Measurements from ENCODE around the gene NCK1. TPM values are rescaled to one million over a fixed set of nuclear protein-coding genes. Genes with fewer than 3 reads are reported as not detected.
"Not testable (repeated sequence)": the region's sequence is repeated elsewhere in the genome, so short reads cannot be mapped to it uniquely, and the experiment has no call there.

Gene NCK1
- total RNA-seq, 1 donor, result 19.7 TPM

GRCh38 chr3:136979684-136980083 lies 117.7 kb downstream of the NCK1 start:
- no peak for DNase-seq (ENCODE audit: low read depth in 2 of 3, low spot score in 2 of 3)

GRCh38 chr3:136982033-136982432 lies 120.0 kb downstream of the NCK1 start:
- no peak for DNase-seq (ENCODE audit: low read depth in 2 of 3, low spot score in 2 of 3)

- DNase-seq (ENCODE audit: low read depth in 2 of 3, low spot score in 2 of 3), result no peak
Measured at GRCh38 chr3:136982520-136983138, 120.6 kb downstream of the NCK1 start.

- no peak for DNase-seq (ENCODE audit: low read depth in 2 of 3, low spot score in 2 of 3)
Measured at GRCh38 chr3:136984837-136985236, 122.8 kb downstream of the NCK1 start.

- not testable (repeated sequence) for DNase-seq (ENCODE audit: low read depth in 2 of 3, low spot score in 2 of 3)
Measured at GRCh38 chr3:136987398-136987980, 125.5 kb downstream of the NCK1 start.

GRCh38 chr3:136988651-136989050 lies 126.6 kb downstream of the NCK1 start:
- no peak for DNase-seq (ENCODE audit: low read depth in 2 of 3, low spot score in 2 of 3)

- no peak for DNase-seq (ENCODE audit: low read depth in 2 of 3, low spot score in 2 of 3)
Measured at GRCh38 chr3:136989781-136990524, 127.9 kb downstream of the NCK1 start.

- DNase-seq (ENCODE audit: low read depth in 2 of 3, low spot score in 2 of 3), result no peak
Measured at GRCh38 chr3:136990826-136991225, 128.8 kb downstream of the NCK1 start.

GRCh38 chr3:136992115-136992514 lies 130.1 kb downstream of the NCK1 start:
- no peak for DNase-seq (ENCODE audit: low read depth in 2 of 3, low spot score in 2 of 3)

- DNase-seq (ENCODE audit: low read depth in 2 of 3, low spot score in 2 of 3), result peak in 1 of 3 donors; percentile 24
Measured at GRCh38 chr3:136994772-136995516, 132.9 kb downstream of the NCK1 start.

- DNase-seq (ENCODE audit: low read depth in 2 of 3, low spot score in 2 of 3), result no peak
Measured at GRCh38 chr3:136995652-136996051, 133.6 kb downstream of the NCK1 start.

Other genes with a start within 250 kb of the NCK1 start
- gene STAG1, start 109.8 kb upstream of the NCK1 start, total RNA-seq, result 12.4 TPM
- 10.8 TPM for gene SLC35G2, start 43.1 kb upstream of the NCK1 start, total RNA-seq
- 0.54 TPM for gene IL20RB, start 95.8 kb downstream of the NCK1 start, total RNA-seq